ENCODE measurements around the gene FALEC. TPM values are rescaled to one million over a fixed set of nuclear protein-coding genes. Genes with fewer than 3 reads are reported as not detected.

The FALEC gene
- total and polyA plus RNA-seq, 9 of the 15 experiments (the other 6 are each of a cell fraction or from before 2014, with no cell fraction given) = 0.15 to 1.8 (median 0.53) TPM; not detected in 5

DNA sequence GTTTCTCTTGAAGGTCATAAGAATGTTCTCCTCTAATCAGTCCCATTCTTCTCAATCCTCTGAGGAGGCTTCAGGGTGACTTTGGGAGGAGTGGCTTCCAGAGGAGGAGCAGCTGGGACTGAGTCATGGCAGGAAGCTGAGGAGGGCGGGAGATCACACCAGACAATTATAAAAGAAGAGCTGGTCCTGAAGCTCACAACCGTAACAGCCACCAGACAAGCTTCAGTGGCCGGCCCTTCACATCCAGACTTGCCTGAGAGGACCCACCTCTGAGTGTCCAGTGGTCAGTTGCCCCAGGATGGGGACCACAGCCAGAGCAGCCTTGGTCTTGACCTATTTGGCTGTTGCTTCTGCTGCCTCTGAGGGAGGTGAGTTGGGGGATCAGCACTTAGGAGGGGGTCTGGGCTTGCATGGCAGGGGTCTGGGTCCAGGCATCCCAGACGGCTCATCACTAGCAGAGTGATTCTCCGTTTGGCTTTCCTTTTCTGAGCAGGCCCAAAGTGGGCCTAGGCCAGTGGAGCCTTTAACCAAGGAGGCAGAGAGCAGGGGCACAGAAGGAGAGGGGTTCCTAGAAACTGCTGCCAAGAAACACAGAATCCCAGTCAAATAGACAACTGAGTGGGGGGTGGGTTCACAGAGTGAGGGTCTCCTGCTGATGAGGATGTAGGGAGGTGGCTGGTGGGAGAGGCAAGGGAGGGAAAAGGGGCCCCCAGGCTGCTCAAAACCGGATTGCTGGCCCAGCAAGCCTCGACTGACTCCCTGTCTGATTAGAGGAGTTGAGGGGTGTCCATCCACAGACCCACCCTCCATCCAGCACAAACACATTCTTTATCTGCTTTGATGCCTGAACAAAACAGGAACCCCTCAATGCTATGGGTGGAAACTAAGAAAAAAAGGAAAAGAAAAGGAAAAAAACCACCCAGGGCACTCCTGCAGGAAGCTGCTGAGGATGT, 7.4 kb upstream of the FALEC start, which contains the start of gene ECM1 (continued):
- no peak for TF ChIP-seq NR2C2 (CRISPR knock-in tag; IDR thresholded peaks at IDR 0.05)
- TF ChIP-seq NR2C2 (tag; IDR thresholded peaks at IDR 0.05) = no peak
- TF ChIP-seq PML (IDR thresholded peaks at IDR 0.05; ENCODE audit: low read length) = peak; percentile 46; the same call in 1 of the 2 replicates
- no peak for TF ChIP-seq NELFE (IDR thresholded peaks at IDR 0.05; ENCODE audit: insufficient read depth, insufficient read length)
- no peak for TF ChIP-seq C11orf30 (IDR thresholded peaks at IDR 0.05; ENCODE audit: low read depth)
- TF ChIP-seq, protein P1, sequence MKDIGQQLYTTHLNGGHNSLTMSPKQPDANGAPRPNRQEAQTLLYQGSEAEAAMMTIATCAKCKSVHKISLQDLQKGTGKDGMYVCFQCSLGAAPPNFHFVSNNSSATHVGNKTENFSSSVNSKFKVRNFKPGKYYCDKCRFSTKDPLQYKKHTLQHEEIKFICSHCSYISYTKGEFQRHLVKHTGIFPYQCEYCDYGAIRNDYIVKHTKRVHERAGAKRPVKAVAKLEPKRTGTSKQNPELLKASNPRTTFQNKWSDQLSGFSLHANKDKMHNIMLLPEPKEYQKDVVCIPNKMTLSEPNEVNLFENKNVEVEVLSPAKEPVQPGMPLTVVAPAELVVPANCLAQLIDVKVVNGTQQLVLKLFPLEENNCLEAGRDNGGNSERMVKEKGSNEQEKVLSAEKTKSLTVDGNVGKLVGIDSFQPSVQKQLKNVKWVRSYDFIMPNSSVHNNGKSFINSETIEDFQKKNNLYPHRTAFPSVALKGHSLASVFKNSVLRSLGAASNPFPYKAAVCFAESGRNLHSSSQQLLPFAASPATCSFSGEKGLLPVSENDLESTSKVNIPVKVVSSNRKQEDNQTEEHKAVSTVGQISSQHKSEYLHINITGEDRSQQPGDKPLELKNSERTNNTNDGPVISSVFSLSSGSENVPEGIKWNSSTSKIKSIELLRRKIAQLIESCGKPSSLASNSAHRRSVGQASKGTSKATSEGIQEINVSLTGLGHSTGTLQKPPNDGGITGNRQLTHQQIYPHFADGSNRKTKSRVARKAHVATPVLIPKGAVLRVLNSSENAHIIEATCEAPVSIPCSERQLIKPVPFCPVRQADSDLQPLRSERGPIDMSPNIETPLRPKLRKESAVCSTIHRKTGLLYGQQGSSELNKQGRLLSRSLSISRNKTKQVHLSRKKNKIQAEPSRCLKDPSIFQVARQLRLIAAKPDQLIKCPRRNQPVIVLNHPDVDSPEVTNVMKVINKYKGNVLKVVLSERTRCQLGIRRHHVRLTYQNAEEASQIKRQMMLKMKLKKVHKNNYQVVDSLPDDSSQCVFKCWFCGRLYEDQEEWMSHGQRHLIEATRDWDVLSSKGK (CRISPR knock-in tag; IDR thresholded peaks at IDR 0.05) = no peak
- TF ChIP-seq ZNF75A (CRISPR knock-in tag; IDR thresholded peaks at IDR 0.05) = no peak
- TF ChIP-seq, protein P2, sequence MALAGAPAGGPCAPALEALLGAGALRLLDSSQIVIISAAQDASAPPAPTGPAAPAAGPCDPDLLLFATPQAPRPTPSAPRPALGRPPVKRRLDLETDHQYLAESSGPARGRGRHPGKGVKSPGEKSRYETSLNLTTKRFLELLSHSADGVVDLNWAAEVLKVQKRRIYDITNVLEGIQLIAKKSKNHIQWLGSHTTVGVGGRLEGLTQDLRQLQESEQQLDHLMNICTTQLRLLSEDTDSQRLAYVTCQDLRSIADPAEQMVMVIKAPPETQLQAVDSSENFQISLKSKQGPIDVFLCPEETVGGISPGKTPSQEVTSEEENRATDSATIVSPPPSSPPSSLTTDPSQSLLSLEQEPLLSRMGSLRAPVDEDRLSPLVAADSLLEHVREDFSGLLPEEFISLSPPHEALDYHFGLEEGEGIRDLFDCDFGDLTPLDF (CRISPR knock-in tag; IDR thresholded peaks at IDR 0.05) = no peak
- TF ChIP-seq CBX2 (IDR thresholded peaks at IDR 0.05; ENCODE audit: insufficient read depth, low read length, poor library complexity, severe bottlenecking) = no peak
- TF ChIP-seq ZNF408 (CRISPR knock-in tag; IDR thresholded peaks at IDR 0.05; ENCODE audit: low read depth) = no peak
- TF ChIP-seq RFX5 (IDR thresholded peaks at IDR 0.05; ENCODE audit: low read depth, low read length) = no peak
- no peak for TF ChIP-seq JUNB (CRISPR knock-in tag; conservative IDR thresholded peaks at IDR 0.05)
- no peak for TF ChIP-seq MTA2 (IDR thresholded peaks at IDR 0.05; ENCODE audit: low read depth)
- no peak for TF ChIP-seq ZBTB1 (CRISPR knock-in tag; IDR thresholded peaks at IDR 0.05; ENCODE audit: borderline replicate concordance, low read depth)
- no peak; the same call in 1 of the 2 replicates for TF ChIP-seq NBN (IDR thresholded peaks at IDR 0.05; ENCODE audit: low read depth)
- TF ChIP-seq EWSR1 (IDR thresholded peaks at IDR 0.05; ENCODE audit: borderline replicate concordance, low read depth, partially characterized antibody) = no peak
- TF ChIP-seq ZFX (CRISPR knock-in tag; IDR thresholded peaks at IDR 0.05) = peak; percentile 68
- TF ChIP-seq SMARCC2 (IDR thresholded peaks at IDR 0.05; ENCODE audit: low read depth) = no peak
- TF ChIP-seq, protein P3, sequence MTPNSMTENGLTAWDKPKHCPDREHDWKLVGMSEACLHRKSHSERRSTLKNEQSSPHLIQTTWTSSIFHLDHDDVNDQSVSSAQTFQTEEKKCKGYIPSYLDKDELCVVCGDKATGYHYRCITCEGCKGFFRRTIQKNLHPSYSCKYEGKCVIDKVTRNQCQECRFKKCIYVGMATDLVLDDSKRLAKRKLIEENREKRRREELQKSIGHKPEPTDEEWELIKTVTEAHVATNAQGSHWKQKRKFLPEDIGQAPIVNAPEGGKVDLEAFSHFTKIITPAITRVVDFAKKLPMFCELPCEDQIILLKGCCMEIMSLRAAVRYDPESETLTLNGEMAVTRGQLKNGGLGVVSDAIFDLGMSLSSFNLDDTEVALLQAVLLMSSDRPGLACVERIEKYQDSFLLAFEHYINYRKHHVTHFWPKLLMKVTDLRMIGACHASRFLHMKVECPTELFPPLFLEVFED (CRISPR knock-in tag; conservative IDR thresholded peaks at IDR 0.05) = no peak
- TF ChIP-seq, protein P4, sequence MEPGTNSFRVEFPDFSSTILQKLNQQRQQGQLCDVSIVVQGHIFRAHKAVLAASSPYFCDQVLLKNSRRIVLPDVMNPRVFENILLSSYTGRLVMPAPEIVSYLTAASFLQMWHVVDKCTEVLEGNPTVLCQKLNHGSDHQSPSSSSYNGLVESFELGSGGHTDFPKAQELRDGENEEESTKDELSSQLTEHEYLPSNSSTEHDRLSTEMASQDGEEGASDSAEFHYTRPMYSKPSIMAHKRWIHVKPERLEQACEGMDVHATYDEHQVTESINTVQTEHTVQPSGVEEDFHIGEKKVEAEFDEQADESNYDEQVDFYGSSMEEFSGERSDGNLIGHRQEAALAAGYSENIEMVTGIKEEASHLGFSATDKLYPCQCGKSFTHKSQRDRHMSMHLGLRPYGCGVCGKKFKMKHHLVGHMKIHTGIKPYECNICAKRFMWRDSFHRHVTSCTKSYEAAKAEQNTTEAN (CRISPR knock-in tag; IDR thresholded peaks at IDR 0.05) = no peak
- no peak for TF ChIP-seq ZNF217 (CRISPR knock-in tag; IDR thresholded peaks at IDR 0.05)

All from K562 (cell line).